Choroid plexus epithelial cell (primary cell): ENCODE data around the gene ZBTB34.

Source experiments
- DNase-seq: peaks from one replicate; pipeline ENCODE4 v3.0.0-alpha.2; 2010; ENCODE audit warnings: low read depth
- H3K4me3 ChIP-seq: 2 replicates; pipeline ENCODE4 v1.5.1; 2011; ENCODE audit warnings: low read depth, mild to moderate bottlenecking, control low read depth, low read length, moderate library complexity
- TF ChIP-seq, protein P1 (sequence below): conservative IDR thresholded peaks from 2 replicates; pipeline ENCODE4 v1.5.1; 2011; ENCODE audit warnings: low read depth, mild to moderate bottlenecking, control low read depth, inconsistent platforms, low read length, moderate library complexity

The ZBTB34 gene

GRCh38 chr9:126853667-126854066, 6.8 kb upstream of the ZBTB34 start:
- TF ChIP-seq, protein P1, sequence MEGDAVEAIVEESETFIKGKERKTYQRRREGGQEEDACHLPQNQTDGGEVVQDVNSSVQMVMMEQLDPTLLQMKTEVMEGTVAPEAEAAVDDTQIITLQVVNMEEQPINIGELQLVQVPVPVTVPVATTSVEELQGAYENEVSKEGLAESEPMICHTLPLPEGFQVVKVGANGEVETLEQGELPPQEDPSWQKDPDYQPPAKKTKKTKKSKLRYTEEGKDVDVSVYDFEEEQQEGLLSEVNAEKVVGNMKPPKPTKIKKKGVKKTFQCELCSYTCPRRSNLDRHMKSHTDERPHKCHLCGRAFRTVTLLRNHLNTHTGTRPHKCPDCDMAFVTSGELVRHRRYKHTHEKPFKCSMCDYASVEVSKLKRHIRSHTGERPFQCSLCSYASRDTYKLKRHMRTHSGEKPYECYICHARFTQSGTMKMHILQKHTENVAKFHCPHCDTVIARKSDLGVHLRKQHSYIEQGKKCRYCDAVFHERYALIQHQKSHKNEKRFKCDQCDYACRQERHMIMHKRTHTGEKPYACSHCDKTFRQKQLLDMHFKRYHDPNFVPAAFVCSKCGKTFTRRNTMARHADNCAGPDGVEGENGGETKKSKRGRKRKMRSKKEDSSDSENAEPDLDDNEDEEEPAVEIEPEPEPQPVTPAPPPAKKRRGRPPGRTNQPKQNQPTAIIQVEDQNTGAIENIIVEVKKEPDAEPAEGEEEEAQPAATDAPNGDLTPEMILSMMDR = no peak
- peak; percentile 58 for DNase-seq
- H3K4me3 ChIP-seq = no peak overlapping the region

GRCh38 chr9:126854734-126855133, 5.7 kb upstream of the ZBTB34 start:
- peak; percentile 26 for DNase-seq
- TF ChIP-seq, protein P1 = no peak
- no peak overlapping the region for H3K4me3 ChIP-seq

- H3K4me3 ChIP-seq = no peak overlapping the region
- DNase-seq = no peak
- TF ChIP-seq, protein P1 = no peak
These were observed 4.0 kb upstream of the ZBTB34 start for GRCh38 chr9:126856326-126856877.

- no peak overlapping the region for H3K4me3 ChIP-seq
- no peak for DNase-seq
- TF ChIP-seq, protein P1 = no peak
These were observed 3.0 kb upstream of the ZBTB34 start for GRCh38 chr9:126857261-126857960.

DNA sequence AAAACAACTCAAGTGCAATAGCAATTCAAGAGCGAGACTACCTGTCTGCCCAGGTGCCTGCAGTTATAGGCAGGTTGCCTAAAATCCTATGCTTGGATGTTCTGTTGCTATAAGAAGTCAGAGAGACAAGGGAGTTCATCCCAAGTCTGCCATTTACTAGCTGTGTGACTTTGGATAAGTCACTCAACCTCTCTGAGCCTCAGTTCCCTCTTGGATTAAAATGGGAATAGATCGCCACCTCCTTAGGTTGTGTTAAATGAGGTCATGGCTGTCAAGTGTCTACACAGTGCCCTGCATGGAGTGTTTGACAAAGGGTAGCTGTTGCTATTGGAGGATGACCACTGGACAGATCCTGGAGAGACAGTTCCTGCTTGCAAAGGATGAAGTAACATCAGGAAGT, 1.3 kb upstream of the ZBTB34 start:
- no peak for DNase-seq
- H3K4me3 ChIP-seq = no peak overlapping the region
- TF ChIP-seq, protein P1 = no peak

DNA sequence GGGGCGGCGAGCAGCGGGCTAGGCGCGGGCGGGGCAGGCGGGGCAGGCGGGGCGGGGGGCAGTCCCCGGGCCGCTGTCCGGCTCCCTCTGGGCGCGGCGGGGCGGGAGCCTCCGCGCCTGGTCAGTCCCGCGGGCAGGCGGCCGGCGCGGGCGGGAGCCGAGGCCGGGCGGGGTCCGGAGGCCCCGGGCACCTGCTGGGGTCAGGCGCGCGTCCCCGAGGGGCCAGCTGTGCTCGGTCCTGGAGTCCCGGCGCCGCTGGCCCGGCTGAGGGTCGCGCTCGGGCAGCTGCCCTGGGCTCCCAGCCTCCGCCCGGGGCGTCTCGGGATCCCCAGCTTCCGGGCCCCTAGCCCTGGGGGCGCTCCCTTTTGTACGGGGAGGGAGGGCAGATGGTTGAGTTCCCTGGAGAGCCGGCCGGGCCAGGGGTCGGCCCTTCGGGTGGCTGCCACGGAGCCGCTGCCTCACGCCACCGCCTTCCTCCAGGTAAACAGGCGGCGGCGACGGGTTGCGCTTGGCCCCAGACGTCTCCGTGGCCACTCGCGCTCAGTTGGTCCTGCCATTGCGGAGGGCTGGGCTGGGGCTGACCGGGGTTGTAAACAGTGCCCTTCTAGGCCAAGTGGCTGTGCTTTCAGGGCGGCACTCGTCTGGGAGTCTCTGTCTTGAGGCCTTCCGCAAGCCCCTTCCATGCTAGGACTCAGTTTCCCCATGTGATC, 473 bp downstream of the ZBTB34 start:
- H3K4me3 ChIP-seq = peak overlapping the region; percentile 72
- DNase-seq = no peak
- TF ChIP-seq, protein P1 = no peak
